GM18868 (cell line): ENCODE data around the gene CD81.

Experiments
- ATAC-seq: cut with Tn5 transposase; IDR thresholded peaks from one replicate; pipeline ENCODE4 v1.9.1; 2021; ENCODE audit warnings: mild to moderate bottlenecking, moderate library complexity; ENCODE audit not compliant: unreplicated experiment

CD81 gene

DNA sequence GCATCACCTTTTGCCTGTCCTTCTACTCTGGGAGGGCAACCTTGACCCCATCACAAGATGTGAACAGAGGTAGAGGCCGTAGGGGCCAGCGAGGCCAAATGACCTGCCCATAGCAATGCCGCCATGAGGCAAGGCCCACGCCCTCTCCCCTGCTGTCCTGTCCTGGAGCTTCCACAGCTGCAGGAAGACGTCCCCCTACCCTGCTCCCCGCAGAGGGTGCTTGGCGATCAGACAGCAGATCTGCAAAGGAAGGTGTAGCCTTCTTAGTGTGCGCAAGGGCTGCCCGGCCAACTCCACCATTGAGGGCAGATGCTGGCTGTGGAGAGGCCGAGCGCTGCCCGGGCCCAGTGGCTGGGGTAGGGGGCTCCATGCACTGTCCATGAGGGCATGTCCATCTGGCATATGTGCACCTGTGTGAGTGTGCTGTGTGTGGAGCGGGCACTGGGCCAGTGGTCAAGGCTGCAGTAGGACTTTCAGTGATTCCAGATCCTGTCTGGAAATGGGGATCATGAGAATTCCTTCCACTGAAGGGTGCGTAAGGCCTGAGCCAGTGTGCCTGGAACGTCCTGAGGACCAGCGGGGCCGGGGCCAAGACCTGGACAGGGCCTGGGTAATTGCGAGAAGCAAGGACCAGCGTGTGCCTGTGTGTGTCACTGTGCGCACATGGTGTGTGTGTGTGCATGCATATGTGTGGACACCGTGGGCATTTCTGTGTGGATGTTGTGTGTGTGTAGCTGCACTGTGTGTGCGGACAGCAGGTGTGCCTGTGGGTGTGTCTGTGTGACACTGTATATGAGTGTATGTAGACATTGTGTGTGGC is 56.2 kb downstream of the CD81 start:
- ATAC-seq: no peak

DNA sequence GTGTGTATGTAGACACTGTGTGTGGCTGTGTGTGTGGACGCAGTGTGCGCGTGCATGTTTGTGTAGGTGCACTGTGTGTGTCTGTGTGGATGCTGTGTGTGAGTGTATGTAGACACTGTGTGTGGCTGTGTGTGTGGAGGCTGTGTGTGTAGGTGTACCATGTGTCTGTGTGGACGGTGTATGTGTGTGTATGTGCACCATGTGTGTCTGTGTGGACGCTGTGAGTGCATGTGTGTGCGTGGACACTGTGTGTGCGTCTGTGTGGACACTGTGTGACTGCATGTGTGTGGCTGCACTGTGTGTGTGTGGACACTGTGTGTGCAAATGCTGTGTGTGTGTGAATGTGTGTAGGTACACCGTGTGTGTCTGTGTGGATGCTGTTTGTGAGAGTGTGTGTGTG is 56.9 kb downstream of the CD81 start:
- no peak for ATAC-seq

DNA sequence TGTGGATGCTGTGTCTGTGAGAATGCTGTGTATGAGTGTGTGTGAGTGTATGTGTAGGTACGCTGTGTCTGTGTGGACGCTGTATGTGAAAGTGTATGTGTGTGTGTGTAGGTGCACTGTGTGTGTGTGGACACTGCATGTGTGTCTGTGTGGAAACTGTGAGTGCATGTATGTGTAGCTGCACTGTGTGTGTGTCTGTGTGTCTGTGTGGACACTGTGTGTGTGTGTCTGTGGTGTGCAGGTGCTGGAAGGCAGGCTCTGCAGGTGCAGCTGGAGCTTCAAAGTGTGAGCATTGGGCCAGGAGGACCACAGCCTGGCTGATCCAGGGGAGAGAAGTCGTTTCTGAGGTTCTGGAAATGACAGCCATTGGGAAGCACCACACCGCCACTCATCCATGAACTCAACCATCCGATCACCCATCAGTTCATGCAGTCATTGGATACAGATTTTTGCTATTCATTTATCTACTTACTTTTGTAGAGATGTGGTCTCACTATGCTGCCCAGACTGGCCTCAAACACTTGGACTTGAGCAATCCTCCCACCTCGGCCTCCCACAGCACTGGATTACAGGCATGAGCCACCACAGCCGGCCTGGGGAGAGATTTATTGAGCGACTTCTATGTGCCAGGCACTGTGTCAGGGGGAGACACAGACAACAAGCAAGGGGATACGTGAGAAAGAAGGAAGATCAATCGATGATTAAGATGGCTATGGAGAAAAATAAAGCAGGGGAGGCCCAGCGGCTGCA is 57.6 kb downstream of the CD81 start:
- no peak for ATAC-seq

DNA sequence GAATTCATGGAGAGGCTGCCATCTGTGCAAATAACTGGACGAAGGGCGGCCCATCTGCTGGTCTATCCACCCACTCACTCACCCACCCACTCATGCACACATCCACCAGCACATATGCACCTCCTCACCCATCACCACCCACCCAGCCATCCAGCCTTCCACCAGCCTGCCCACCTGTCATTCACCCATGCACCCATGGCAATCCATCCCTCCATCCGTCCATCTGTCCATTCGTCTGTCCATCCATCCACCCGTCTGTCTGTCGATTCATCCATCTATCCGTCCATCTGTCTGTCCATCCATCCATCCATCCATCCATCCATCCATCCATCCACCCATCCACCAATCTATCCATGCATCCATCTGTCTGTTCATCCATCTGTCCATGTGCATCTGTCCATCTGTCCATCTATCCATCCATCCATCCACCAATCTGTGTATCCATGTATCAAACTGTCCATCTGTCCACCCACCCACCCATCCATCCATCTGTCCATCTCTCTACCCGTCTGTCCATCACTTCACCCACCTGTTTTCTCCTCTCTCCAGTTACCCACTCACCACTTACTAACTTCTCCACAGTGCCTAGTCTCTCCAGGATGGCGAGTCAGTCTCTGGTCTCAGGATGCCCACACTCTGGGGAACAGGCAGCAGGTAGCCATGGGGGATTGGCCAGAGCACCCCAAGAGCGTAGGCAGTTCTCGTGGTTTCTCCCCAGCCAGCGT is 58.3 kb downstream of the CD81 start:
- ATAC-seq: no peak

DNA sequence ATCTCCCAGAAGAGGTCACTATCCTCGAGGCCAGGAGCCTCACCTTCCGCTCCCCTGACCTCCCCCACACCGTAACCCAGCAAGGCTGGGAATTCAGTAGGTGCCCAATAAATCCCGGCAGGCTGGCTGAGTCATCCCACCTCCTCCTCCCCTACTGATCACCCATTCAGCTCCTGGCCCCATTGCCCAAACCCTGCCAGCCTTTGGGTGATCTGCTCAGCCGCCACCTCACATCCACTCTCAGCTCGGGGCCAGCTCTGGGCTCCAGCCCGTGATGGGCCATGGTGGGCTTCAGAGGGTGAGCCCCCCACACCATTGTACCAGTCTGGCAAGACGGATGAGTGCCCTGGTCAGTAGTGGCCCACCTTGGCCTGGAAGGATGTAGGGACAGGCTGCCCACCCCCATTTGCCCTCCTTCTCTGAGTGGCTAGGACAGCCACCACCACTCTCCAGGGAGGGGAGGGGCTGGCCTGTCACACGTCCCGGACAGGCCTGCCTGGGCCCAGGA is 59.0 kb downstream of the CD81 start:
- ATAC-seq: no peak

DNA sequence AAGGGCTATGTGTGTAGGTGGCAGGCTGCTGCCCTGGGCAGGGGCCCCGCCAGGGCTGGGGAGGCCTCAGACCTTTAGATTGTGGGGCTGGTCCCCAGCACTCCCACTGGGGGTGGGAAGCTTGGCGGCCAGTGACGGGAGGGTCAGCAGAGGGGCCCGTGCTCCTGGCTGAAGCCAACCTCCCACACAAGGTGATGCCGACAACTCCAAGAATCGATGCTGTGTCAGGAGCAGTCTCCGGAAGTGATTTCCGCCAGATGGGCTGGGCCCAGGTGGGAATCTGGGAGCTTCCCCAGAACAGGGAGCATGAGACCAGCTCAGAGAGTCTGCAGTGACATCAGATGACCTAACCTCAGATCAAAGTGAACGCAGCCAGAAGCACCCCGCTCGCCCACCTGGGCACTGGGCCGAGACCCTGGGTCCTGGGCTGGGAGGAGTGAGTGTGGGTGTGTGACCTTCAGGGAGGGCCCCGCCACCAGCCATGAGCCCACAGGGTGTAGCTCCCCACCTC is 59.5 kb downstream of the CD81 start:
- no peak for ATAC-seq

DNA sequence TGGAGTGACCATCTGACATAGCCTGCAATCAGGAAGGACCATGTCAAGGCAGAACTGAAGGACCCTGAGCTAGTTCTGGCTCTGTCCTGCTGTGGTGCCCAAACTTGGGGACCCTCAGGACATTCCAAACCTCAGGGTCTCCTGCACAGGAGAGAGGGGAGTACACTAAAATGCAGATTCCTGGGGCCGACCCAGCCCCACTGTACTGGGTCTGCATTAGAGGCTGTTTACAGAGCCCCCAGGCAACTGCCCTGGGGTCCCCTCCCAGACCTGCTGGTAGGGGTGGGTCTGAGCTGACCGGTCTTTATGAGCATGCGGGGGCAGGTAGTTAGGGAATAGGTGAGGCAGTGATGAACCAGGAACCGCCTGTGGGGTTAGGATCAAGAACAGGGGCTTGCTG is 60.4 kb downstream of the CD81 start:
- ATAC-seq: no peak

DNA sequence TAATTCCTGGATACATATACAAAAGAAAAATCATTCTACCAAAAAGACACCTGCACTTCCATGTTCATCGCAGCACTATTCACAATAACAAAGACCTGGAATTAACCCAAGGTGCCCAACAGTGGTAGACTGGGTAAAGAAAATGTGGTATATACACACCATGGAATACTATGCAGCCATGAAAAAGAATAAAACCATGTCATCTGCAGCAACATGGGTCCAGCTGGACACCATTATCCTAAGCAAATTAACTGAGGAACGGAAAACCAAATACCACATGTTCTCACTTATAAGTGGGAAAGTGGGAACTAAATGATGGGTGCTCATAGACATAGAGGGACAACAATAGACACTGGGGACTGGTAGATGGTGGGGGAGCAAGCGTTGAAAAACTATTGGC is 62.7 kb downstream of the CD81 start:
- no peak for ATAC-seq

DNA sequence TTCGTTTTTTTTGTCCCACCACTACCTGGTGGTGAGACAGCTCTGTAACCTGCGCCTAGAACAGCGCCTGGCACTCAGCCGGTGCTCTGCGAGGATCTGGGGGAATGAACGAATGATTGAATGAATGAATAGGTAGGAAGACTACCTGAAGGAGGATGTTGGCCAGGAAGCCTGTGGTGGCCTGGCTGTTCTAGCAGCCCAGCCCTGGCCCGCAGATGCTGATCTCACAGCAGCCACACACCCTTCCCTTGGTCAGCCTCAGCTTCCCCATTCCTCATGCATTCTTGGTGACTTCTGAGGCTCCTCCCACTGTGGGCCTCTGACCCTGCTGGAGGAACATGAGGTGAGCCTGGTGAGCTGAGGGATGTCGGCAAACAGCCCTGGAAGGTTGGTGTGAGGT is 63.5 kb downstream of the CD81 start:
- ATAC-seq: no peak

DNA sequence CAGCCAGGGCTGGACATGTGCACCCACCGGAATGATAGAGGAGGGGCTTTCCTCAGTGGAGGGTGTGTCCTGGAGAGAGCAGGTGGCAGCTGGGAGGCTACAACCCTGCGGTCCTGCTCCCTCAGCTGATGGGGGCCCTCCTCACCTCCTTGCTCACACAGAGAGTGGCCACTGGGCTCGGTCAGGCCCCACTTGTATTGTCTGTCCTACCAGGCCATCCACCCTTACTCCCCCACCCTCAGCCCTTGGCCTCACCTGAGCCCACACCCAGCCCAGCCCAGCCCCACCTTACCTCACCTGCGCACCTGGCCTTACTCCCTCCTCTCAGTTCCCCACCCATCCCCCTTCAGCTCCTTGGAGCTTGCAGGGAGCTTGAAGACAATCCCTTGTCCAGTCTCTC is 64.1 kb downstream of the CD81 start:
- no peak for ATAC-seq

DNA sequence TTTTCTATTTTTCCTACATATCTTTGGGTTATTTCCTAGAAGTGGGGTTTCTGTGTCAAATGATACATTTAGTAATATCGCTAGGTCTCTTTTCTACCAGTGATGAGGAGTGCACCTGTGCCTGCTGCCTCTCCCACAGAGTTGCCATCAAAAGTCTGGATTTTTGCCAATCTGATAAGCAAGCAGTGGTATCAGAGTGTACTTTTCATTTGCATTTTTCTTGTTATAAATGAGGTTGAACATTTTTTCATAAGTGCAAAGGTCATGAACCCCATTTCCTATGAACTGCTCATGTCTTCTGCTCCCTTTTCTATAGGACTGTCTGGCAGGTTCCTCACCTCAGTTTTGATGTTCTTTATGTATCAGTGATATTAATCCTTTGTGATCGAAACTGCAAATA is 65.5 kb downstream of the CD81 start:
- ATAC-seq: no peak

DNA sequence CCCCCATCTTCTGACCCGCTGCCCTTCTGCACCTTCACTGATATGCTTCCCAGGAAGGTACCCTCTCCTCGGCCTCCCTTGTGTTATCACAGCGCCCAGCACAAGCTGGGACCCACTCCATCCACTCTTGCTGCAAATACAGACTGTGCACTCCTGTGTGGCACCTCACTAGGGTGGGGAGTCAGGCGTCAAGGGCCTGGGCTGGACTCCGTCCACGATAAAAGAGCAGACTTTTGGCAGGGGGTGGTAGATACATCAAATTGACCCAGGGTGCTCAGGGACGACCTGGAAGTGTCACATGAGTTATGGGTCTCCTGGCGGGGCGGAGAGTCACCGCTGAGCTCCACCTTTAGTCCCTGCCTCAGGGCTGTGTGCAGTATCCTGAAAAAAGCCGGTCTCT is 66.3 kb downstream of the CD81 start:
- ATAC-seq: no peak

DNA sequence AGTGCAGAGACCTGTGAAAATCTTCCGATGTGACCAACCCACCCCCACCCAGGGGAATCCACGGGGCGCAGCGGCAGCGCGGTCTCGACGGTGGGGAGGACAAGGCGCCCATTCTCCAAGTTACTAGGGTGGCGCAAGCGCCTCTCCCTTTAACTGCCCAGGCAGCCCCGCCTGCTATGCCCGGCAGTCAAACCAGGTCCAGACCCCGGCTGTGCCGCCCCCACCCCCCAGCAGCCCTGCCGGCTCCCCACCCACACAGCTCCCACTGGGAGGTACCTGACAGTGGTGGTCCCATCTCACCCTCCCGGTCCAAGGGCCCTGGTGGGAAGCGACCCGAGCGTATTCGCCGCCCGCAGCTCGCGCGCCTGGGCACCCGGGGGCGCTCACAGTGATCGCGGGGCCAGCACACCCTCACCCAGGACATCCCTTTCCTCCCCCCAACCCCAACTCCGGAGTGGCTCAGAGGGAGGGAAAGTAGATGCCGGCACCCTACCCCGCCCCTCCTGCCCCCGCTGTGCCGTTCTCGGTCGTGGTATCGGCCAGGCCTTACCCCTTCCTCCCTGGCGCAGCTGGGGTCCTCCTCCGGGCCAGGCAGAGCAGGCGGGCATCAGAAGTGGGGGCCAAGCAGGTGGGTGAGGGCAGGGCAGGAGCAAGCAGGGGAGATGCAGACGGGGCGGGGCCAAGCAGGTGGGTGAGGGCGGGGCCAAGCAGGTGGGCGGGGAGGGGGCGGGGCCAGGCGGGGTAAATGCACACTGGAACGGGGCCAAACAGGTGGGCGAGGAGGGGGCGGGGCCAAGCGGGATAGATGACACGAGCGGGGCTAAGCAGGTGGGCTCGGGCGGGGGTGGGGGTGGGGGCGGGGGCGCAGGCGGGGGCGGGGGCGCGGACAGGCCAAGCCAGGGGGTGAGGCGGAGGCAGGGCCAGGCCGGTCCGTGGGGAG is 67.0 kb downstream of the CD81 start, which contains the start of gene TRPM5:
TRPM5 (minus strand) TSS at position 634 of the 940 bp plus-strand sequence. CDS start 21,478 bp downstream, outside the sequence.
- ATAC-seq: no peak

DNA sequence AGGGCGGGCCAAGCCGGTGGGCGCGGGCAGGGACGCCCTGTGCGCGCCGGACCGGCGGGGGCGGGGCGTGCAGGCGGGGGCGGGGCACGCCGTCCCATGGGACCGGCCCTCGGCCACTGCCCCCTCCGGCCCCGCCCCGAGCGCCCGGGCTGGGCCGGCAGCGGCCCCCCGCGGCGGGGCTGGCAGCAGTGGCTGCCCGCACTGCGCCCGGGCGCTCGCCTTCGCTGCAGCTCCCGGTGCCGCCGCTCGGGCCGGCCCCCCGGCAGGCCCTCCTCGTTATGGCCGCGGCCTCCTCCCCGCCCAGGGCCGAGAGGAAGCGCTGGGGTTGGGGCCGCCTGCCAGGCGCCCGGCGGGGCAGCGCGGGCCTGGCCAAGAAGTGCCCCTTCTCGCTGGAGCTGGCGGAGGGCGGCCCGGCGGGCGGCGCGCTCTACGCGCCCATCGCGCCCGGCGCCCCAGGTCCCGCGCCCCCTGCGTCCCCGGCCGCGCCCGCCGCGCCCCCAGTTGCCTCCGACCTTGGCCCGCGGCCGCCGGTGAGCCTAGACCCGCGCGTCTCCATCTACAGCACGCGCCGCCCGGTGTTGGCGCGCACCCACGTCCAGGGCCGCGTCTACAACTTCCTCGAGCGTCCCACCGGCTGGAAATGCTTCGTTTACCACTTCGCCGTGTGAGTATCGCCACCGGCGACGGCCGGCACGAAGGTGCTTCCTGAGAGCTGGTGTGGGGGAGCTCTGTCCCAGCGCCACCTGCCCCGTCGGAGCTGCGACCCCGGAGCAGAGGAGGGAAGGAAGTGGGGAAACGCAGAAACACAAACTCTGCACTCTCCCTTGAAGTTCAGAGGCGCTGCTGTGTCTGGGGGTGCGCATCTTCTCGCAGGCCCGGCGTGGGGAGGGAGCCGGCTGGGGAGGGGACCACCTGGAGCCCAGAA is 68.0 kb downstream of the CD81 start, which contains the start of gene KCNQ1:
KCNQ1 (plus strand) TSS at position 188 of the 925 bp plus-strand sequence; CDS start at position 279, 91 bp downstream.
- no peak for ATAC-seq

DNA sequence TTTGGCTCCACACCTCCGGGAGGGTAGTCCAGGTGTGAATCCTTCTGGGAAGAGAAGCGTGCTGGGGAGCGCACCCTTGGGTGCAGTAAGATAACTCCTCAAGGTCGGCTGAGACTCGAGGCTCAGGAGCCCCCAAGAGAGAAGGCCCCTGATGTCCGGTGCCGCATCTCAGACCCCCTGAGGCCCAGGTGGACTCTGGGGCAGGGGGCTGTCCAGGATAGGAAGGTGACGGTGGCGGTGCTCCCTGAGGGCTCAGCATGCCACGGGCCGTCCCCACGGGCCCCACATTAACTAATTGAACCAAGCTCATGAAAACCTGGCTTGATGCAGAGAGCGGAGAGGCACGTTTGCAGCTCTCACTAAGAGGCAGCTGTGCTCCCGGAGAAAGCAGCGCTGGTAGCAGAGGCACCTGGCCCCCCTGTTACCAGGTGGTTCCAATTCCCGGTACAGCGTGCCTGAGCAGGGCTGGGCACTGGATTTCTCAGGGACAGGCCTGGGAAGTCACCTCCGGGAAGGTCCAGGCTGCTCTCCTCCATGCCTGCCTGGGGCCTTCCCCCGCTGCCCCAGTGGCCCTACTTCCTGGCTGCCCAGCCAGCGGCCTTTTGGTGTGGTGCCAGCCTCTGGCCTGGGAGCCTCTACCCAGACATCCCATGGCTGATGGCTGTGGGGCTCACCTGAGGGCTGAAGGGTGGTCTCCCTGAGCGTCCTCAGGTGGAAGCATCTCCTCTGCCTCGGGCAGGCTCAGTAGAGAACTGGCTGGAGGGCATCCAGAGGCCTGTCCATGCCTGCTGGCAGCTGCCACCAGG is 68.8 kb downstream of the CD81 start:
- ATAC-seq: no peak

DNA sequence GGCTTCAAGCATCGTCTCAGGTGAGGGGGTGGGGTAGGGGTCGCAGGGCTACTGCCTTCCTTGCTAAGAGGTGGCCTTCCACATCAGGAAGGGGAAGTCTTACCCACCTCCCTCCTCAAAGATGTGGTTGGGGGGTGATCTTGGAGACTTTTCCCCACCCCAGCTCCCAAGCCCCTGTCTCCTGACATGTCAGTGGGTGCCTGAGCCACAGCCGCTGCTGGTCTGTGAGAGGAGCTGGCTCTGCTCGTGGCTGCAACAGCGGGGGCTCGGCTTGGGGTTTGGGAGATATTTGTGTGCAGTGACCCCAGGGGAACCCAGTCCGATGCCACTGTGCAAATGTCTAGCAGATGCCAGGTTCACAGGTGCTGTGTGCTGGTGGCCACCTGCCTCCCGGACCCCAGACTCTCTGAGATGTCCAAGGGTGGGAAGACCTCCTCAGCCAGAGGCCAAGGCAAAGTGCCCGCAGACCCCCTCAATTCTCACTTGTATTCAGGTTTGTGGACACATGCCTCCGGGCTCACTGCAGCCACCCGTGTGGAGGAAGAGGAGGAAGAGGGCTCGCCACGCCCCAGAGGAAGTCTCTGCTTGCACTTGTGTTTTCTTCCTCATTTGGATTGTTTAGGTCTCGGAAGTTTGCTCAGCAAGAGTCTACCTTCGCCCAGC is 69.6 kb downstream of the CD81 start:
- no peak for ATAC-seq
